Measurements from ENCODE around the gene UBR4.

UBR4 gene

GRCh38 chr1:19250629-19251304, 40.7 kb upstream of the UBR4 start:
- TF ChIP-seq, protein P1, sequence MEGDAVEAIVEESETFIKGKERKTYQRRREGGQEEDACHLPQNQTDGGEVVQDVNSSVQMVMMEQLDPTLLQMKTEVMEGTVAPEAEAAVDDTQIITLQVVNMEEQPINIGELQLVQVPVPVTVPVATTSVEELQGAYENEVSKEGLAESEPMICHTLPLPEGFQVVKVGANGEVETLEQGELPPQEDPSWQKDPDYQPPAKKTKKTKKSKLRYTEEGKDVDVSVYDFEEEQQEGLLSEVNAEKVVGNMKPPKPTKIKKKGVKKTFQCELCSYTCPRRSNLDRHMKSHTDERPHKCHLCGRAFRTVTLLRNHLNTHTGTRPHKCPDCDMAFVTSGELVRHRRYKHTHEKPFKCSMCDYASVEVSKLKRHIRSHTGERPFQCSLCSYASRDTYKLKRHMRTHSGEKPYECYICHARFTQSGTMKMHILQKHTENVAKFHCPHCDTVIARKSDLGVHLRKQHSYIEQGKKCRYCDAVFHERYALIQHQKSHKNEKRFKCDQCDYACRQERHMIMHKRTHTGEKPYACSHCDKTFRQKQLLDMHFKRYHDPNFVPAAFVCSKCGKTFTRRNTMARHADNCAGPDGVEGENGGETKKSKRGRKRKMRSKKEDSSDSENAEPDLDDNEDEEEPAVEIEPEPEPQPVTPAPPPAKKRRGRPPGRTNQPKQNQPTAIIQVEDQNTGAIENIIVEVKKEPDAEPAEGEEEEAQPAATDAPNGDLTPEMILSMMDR (conservative IDR thresholded peaks at IDR 0.05), result no peak
- H3K27ac ChIP-seq, result peak overlapping the region; percentile 99

GRCh38 chr1:19240673-19241538, 30.8 kb upstream of the UBR4 start:
- TF ChIP-seq, protein P1 (conservative IDR thresholded peaks at IDR 0.05), result peak; percentile 96
- H3K27ac ChIP-seq, result peak overlapping the region; percentile 13; the same call in 1 of the 2 replicates

DNA sequence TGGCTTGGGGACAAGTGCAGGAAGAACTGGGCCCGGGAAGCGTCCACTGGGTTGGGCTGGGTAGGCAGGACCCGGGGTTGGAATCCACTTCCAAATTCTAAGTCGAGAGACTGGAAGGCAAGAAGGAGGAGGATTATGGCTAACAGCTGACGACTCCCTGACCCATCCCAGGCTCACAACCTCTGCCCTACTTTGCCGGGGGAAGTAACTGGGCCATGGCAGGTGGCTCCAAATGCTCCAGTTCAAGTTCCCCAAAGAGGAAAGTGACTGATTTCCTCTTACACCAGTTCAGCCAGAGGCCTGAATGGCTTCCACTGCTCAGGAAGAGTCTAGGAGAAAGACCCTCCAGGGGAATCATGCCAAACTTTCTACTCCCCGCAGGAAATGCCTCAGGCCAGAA, 29.8 kb upstream of the UBR4 start:
- peak overlapping the region; percentile 13; the same call in 1 of the 2 replicates for H3K27ac ChIP-seq

DNA sequence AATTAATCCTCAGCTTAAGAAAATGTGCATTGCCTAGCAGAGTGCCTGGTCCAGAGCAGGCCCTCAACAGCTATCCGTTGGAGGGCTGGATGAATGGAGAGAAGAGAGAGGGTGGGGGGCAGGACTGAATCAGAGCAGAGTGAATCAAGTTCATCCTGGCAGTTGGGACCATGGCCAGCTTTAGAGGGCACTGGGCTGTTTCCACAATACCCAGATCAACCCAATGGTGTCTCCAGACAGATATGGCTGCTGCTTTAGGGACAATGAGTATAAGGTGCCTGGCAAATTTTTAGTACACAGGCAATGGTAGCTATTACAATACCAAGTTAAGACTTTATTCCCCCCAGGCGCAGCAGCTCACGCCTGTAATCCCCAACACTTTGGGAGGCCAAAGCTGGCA, 24.2 kb upstream of the UBR4 start:
- TF ChIP-seq, protein P1 (conservative IDR thresholded peaks at IDR 0.05), result no peak
- peak overlapping the region; percentile 64 for H3K27ac ChIP-seq

More for the DNA sequence above, 29.8 kb upstream of the UBR4 start:
- TF ChIP-seq, protein P1 (conservative IDR thresholded peaks at IDR 0.05), result no peak

DNA sequence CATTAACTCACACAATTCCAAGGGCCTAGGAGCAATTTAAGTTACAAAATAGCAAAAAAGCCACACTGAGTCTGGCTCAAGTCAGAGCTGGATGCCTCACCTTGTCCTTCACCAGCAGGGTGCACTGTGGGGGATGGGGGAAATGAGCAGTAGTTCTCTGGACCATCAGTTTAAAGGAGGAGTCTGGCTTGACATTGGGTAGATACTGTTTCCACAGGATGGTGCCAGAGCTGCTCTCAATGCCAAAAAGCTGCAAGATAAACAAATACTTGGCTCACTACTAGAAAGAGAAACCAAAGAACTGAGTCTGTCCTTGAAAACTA, 22.4 kb upstream of the UBR4 start:
- H3K27ac ChIP-seq, result peak overlapping the region; percentile 64
- TF ChIP-seq, protein P1 (conservative IDR thresholded peaks at IDR 0.05), result peak; percentile 43; the same call in 1 of the 2 replicates

GRCh38 chr1:19231736-19232523, 21.9 kb upstream of the UBR4 start:
- H3K27ac ChIP-seq, result peak overlapping the region; percentile 64

GRCh38 chr1:19229828-19230325, 19.8 kb upstream of the UBR4 start:
- no peak overlapping the region for H3K27ac ChIP-seq
- TF ChIP-seq, protein P1 (conservative IDR thresholded peaks at IDR 0.05), result no peak

Measured in VCaP (cell line).